Bronchial epithelial cell (primary cell): ENCODE data around the gene UNC5B. TPM values are rescaled to one million over a fixed set of nuclear protein-coding genes. Genes with fewer than 3 reads are reported as not detected.

Source experiments
- DNase-seq: peaks from one replicate; pipeline ENCODE4 v3.0.0-alpha.2; 2010; ENCODE audit warnings: low read depth
- FAIRE-seq: peaks from 2 replicates; lab custom pipeline; 2011; peaks lifted over from hg19 to GRCh38; lab: Jason Lieb, UNC
- H3K27me3 ChIP-seq: 2 replicates; pipeline ENCODE4 v1.5.1; 2011; ENCODE audit warnings: low read length; ENCODE audit not compliant: control insufficient read depth, insufficient read depth
- H3K36me3 ChIP-seq: 2 replicates; pipeline ENCODE4 v1.5.1; 2011; ENCODE audit warnings: low read length; ENCODE audit not compliant: control insufficient read depth, insufficient read depth
- H3K4me3 ChIP-seq: 2 replicates; pipeline ENCODE4 v1.5.1; 2011; ENCODE audit warnings: mild to moderate bottlenecking, low read depth, low read length, control low read depth
- CTCF ChIP-seq: IDR thresholded peaks from 2 replicates; pipeline ENCODE4 v1.5.1; 2011; ENCODE audit warnings: mild to moderate bottlenecking, moderate library complexity, low read length, control low read depth, inconsistent platforms; ENCODE audit not compliant: insufficient read depth, severe bottlenecking
- total RNA-seq: library from RNA; depleted of rRNA; stranded (reverse); fragments of >200 nt; gene quantifications from 2 replicates; pipeline ENCODE4 v1.2.1, GENCODE V29; 2014

UNC5B gene
- total RNA-seq, 1 donor from 2014 or later, result 36.6 TPM

DNA sequence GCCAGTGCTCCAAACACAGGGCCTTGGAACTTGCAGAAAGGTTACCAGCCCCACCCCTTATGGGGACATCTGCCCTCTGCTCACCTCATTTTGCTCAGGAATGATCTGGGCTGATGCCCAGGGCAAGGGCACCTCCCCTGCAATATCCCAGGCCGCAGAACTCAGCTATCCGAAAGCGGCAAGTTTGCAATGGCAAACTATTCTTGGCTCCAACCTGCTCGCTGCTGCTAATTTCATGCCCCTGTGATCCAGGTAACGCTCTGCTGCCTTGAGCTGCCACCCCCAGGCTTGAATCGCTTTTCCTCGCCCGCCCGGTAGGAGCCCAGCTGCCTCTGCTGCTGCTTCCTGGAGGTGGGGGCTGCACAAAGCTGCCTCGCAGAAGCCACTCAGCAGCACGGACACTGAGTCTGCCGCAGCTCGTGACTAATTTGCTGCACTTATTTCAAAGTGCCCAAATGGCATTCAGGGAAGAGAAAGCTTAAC lies 124.9 kb downstream of the UNC5B start:
- H3K36me3 ChIP-seq, result no peaks in the 10 kb centered on the region
- no peak for DNase-seq
- no peak for TF ChIP-seq CTCF
- FAIRE-seq, result no peak
- no peak overlapping the region for H3K4me3 ChIP-seq
- H3K27me3 ChIP-seq, result no peaks in the 10 kb centered on the region

GRCh38 chr10:71338728-71339495 lies 126.5 kb downstream of the UNC5B start:
- no peak overlapping the region for H3K4me3 ChIP-seq
- no peak for FAIRE-seq
- no peaks in the 10 kb centered on the region for H3K27me3 ChIP-seq
- no peak for DNase-seq
- TF ChIP-seq CTCF, result no peak
- H3K36me3 ChIP-seq, result no peaks in the 10 kb centered on the region

DNA sequence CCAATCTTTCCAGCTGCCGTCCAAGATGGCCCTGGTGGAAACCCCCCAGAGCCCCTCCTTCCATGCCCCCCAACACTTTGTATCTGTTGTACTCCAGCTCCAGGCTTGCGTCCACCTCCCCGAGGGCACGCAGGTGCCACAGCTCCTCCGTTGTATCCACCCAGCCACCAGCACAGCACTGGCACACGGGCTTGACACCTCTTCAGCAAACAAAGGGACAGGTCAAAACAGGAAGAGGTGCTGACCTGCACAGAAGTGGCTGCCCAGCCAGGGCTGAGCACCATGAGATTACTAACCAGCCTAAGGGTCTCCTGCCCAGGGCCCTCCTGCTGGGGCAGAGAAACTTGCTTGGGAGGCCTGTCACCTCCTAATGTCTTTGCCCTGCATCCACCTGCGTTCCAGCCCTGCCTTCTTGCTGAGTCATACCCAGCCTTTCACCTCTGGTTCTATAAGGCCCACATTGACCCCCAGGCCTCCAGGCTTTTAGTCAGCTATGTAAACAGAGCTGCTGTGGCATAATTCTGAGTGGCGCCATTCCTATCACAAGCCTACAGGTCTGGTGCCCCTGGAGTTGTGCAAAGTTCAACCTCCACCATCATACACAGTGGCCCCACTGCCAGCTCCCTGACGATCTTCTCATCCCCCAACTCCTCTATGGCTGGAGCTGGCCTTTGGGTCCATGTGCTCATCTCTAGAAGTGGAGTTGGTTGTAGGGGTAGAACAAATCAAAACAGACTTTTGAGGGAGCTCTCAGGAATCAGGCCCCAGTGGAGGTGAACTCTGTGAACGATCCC lies 127.6 kb downstream of the UNC5B start:
- DNase-seq (peak; percentile 84), FAIRE-seq (no peak)
- no peak overlapping the region for H3K4me3 ChIP-seq
- no peaks in the 10 kb centered on the region for H3K27me3 ChIP-seq
- H3K36me3 ChIP-seq, result no peaks in the 10 kb centered on the region
- TF ChIP-seq CTCF, result no peak

GRCh38 chr10:71342573-71343391 lies 130.4 kb downstream of the UNC5B start:
- Histone ChIP-seq H3K27me3 (no peaks in the 10 kb centered on the region), H3K4me3 (no peak overlapping the region), H3K36me3 (no peaks in the 10 kb centered on the region)
- no peak for TF ChIP-seq CTCF
- FAIRE-seq (peak; percentile 70), DNase-seq (no peak)

DNA sequence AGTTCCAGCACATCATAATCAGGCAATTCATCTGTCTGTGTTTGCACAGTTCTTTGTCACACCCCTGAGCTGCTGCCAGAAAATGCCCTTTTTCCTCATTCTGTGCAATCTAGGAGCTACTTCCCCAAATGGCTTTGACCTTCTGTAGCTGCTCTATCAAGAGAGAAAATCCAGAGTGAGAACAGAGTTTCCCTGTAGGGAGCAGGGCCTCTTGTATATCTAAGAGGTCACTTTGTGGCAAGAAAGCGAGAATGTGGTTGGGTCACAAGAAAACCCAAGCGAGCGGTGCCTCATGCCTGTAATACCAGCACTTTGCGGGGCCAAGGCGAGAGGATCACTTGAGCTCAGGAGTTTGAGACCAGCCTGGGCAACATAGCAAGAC lies 131.0 kb downstream of the UNC5B start:
- H3K36me3 ChIP-seq, result no peaks in the 10 kb centered on the region
- TF ChIP-seq CTCF, result no peak
- FAIRE-seq, result no peak
- H3K27me3 ChIP-seq, result no peaks in the 10 kb centered on the region
- no peak for DNase-seq
- no peak overlapping the region for H3K4me3 ChIP-seq
